ENCODE data around the gene THAP4. TPM values are rescaled to one million over a fixed set of nuclear protein-coding genes. Genes with fewer than 3 reads are reported as not detected.

The THAP4 gene
- total RNA-seq, 1 donor from 2014 or later: 43.3 TPM

DNA sequence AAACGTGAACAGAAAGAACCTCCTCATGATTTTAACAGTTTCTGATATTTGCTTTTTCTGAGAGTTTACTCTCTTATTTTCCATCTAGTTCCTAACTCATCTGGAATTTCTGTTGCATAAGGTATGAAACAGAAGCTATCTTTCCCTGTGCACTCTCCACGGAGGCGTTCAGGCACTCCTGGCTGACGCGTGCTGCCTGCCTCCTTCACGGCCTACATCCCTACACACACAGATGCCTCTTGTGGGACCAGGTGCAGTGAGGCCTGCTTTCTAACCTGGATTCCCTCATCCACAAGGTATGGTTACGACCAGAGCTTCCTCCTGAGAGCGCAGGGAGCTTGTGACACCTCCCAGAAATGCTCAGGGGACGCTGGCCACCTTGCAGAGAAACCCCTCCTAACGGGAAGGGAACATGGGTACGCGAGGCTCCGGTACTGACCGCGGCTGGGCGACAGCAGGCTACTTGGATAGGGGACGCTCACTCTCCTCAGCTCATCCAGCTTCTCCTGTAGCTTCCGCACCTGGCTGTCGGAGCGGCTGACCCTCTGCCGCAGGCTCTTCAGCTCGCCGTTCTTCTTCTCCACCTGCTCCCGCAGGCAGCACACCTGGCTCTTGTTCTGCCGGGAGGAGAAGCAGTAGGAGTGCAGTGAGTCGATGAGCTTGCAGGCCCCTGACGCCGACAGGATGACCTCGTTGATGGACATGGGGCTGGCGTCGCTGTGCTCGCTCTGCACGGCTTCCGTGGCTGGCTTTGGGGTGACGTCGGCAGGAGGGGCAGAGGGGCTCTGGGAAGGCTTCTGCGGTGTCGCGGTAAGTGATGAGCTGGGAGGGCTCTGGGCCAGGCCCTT is 4.3 kb downstream of the THAP4 start:
- DNase-seq (ENCODE audit: low read depth): no peak
- Histone ChIP-seq H3K4me3 (ENCODE audit: low read depth, low read length) (no peak overlapping the region), H3K36me3 (ENCODE audit: control insufficient read depth, insufficient read depth, low read length) (peaks cover 5% of the 10 kb centered on the region), H3K27me3 (ENCODE audit: control insufficient read depth, insufficient read depth, low read length) (no peaks in the 10 kb centered on the region)
- TF ChIP-seq, protein P1, sequence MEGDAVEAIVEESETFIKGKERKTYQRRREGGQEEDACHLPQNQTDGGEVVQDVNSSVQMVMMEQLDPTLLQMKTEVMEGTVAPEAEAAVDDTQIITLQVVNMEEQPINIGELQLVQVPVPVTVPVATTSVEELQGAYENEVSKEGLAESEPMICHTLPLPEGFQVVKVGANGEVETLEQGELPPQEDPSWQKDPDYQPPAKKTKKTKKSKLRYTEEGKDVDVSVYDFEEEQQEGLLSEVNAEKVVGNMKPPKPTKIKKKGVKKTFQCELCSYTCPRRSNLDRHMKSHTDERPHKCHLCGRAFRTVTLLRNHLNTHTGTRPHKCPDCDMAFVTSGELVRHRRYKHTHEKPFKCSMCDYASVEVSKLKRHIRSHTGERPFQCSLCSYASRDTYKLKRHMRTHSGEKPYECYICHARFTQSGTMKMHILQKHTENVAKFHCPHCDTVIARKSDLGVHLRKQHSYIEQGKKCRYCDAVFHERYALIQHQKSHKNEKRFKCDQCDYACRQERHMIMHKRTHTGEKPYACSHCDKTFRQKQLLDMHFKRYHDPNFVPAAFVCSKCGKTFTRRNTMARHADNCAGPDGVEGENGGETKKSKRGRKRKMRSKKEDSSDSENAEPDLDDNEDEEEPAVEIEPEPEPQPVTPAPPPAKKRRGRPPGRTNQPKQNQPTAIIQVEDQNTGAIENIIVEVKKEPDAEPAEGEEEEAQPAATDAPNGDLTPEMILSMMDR (IDR thresholded peaks at IDR 0.05; ENCODE audit: insufficient read depth, low read length, poor library complexity, severe bottlenecking): no peak

DNA sequence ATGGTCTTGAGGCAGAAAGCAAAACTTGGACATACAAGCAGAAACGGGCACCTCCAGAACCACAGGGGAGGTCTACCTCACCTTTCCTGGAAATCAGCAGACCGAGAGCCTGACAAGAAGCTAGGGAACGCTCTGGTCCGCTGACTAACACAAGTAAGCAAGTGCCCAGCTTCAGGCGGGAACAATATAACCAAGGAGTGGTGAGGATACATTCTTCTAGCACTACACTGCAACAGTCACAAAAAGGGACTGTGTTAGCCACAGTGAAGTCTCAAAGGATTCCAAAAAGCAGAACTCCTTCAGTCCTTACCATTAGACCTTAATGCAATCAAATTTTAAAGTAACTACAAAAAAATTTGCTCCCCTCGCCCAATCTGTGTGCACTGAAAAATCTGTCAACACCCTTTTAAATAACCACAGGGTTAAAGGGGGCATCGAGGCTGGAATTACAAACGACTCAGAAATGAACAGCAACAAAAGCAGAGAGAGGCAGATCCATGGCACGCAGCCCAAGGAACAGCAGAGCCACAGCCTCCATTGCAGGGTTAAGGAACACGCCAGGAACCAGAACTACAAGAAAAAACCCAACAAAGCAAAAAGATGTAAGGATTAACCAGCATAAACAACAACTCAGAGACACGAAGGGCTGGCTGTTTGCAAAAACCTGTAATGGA is 7.1 kb downstream of the THAP4 start:
- peaks cover 5% of the 10 kb centered on the region for H3K36me3 ChIP-seq (ENCODE audit: control insufficient read depth, insufficient read depth, low read length)
- TF ChIP-seq, protein P1 (IDR thresholded peaks at IDR 0.05; ENCODE audit: insufficient read depth, low read length, poor library complexity, severe bottlenecking): no peak
- H3K4me3 ChIP-seq (ENCODE audit: low read depth, low read length): no peak overlapping the region
- no peaks in the 10 kb centered on the region for H3K27me3 ChIP-seq (ENCODE audit: control insufficient read depth, insufficient read depth, low read length)
- peak; percentile 70 for DNase-seq (ENCODE audit: low read depth)

GRCh38 chr2:241627675-241628074 is 9.3 kb downstream of the THAP4 start:
- no peaks in the 10 kb centered on the region for H3K36me3 ChIP-seq (ENCODE audit: control insufficient read depth, insufficient read depth, low read length)
- H3K4me3 ChIP-seq (ENCODE audit: low read depth, low read length): no peak overlapping the region
- no peaks in the 10 kb centered on the region for H3K27me3 ChIP-seq (ENCODE audit: control insufficient read depth, insufficient read depth, low read length)
- no peak for DNase-seq (ENCODE audit: low read depth)
- TF ChIP-seq, protein P1 (IDR thresholded peaks at IDR 0.05; ENCODE audit: insufficient read depth, low read length, poor library complexity, severe bottlenecking): no peak

DNA sequence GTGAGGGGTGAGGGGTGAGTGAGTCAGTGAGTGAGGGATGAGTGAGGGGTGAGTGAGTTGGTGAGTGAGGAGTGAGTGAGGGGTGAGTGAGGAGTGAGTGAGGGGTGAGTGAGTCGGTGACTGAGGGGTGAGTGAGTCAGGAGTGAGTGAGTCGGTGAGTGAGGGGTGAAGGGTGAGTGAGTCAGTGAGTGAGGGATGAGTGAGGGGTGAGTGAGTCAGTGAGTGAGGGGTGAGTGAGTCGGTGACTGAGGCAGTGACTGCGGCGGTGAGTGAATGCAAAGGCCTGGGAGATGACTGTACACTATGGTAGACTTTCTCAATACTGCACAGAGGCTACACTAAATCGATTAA is 16.6 kb downstream of the THAP4 start:
- no peak for DNase-seq (ENCODE audit: low read depth)
- Histone ChIP-seq H3K4me3 (ENCODE audit: low read depth, low read length) (no peak overlapping the region), H3K27me3 (ENCODE audit: control insufficient read depth, insufficient read depth, low read length) (no peaks in the 10 kb centered on the region), H3K36me3 (ENCODE audit: control insufficient read depth, insufficient read depth, low read length) (peaks cover 3% of the 10 kb centered on the region)
- TF ChIP-seq, protein P1 (IDR thresholded peaks at IDR 0.05; ENCODE audit: insufficient read depth, low read length, poor library complexity, severe bottlenecking): no peak

DNA sequence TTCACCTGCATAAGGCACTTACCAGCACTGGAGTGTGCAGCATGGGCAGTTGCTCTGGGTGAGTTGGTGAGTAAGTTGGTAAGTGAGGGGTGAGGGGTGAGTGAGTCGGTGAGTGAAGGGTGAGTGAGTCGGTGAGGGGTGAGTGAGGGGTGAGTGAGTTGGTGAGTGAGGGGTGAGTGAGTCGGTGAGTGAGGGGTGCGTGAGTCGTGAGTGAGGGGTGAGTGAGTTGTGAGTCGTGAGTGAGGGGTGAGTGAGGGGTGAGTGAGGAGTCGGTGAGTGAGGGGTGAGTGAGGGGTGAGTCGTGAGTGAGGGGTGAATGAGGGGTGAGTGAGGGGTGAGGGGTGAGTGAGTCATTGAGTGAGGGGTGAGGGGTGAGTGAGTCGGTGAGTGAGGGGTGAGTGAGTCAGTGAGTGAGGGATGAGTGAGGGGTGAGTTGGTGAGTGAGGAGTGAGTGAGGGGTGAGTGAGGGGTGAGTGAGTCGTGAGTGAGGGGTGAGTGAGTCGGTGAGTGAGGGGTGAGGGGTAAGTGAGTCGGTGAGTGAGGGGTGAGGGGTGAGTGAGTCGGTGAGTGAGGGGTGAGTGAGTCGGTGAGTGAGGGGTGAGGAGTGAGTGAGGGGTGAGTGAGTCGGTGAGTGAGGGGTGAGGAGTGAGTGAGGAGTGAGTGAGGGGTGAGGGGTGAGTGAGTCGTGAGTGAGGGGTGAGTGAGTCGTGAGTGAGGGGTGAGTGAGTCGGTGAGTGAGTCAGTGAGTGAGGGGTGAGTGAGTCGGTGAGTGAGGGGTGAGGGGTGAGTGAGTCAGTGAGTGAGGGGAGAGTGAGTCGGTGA is 17.1 kb downstream of the THAP4 start:
- no peak for DNase-seq (ENCODE audit: low read depth)
- Histone ChIP-seq H3K4me3 (ENCODE audit: low read depth, low read length) (no peak overlapping the region), H3K36me3 (ENCODE audit: control insufficient read depth, insufficient read depth, low read length) (peaks cover 3% of the 10 kb centered on the region), H3K27me3 (ENCODE audit: control insufficient read depth, insufficient read depth, low read length) (no peaks in the 10 kb centered on the region)
- TF ChIP-seq, protein P1 (IDR thresholded peaks at IDR 0.05; ENCODE audit: insufficient read depth, low read length, poor library complexity, severe bottlenecking): no peak

All from kidney epithelial cell (primary cell).